Left renal pelvis (tissue), 4 donors: ENCODE data around the gene RC3H1. TPM values are rescaled to one million over a fixed set of nuclear protein-coding genes. Genes with fewer than 3 reads are reported as not detected.
"Not testable (repeated sequence)": the region's sequence is repeated elsewhere in the genome, so short reads cannot be mapped to it uniquely, and the experiment has no call there.

Experiments
- DNase-seq, 4 donors: peaks; one replicate each; pipeline ENCODE4 v3.0.0-alpha.2; 2013; ENCODE audit warnings: low read depth in 4 of 4, low spot score in 3 of 4
- polyA plus RNA-seq, 4 donors: library from polyadenylated mRNA; unstranded; fragments of 120-200 nt; gene quantifications; one replicate each; pipeline ENCODE4 v1.2.1, GENCODE V29; 2013; ENCODE audit not compliant: insufficient read length in 4 of 4

RC3H1 gene
- polyA plus RNA-seq, 4 donors, result 12.5 to 14.4 (median 13.0) TPM

DNA sequence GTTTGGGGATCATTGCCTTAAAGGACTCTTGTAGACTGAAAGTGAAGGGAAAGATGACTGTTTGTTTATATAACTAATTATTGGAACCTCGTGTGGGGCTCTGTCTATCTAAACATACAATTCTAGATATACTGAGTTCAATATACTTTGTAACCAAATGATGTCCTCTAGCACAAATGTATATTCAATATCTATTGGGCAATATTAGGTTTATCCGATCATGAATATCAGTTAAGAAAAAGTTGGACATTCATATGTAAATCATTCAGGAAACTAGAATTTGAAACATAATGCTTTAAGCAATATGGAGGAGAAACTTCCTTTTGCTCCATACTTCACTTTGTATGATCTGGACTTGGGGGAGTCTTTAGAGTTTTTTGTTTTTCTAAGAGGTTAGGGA lies 8.9 kb upstream of the RC3H1 start:
- DNase-seq, result no peak

DNA sequence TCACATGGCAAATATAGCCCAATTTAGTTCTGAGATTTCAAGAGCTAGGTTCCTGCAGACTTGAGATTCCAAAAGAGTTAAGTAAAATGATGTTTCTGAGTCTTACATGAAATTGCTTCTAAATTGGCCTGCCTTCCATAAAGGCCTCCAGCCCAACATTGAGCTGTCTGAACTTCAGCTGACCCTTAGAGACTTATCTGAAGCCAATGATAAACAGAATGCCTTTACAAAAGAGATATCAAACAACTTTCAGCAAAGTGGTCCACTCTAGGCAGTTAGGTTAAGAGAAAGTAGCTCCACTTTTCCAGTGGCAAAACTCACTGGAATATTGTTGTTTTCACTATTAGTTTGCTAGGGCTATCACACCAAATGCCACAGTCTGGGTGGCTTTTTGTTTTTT lies 6.3 kb upstream of the RC3H1 start:
- no peak for DNase-seq

DNA sequence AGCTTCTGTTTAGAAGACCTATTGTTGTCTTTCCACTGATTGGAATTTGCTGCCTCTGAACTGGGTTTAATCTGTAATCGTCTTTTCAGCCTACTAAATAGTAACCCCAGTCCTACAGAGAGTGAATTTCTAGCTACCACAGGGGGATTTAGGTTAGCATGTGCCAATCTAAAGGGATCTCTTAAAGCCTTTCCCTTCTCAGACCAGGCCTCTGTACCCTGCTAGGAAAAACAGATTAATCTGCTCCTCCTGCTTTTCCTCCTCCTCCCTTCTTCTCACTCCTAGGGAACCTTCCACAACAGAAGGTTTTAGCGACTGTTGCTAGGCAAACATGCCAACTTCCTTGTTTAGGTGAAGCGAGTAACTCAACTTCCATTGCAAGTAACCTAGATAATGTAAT lies 1.3 kb upstream of the RC3H1 start:
- peak in 2 of 4 donors; percentile 43 to 62 for DNase-seq

- no peak for DNase-seq
Observed at GRCh38 chr1:174022976-174023277, 770 bp upstream of the RC3H1 start.

DNA sequence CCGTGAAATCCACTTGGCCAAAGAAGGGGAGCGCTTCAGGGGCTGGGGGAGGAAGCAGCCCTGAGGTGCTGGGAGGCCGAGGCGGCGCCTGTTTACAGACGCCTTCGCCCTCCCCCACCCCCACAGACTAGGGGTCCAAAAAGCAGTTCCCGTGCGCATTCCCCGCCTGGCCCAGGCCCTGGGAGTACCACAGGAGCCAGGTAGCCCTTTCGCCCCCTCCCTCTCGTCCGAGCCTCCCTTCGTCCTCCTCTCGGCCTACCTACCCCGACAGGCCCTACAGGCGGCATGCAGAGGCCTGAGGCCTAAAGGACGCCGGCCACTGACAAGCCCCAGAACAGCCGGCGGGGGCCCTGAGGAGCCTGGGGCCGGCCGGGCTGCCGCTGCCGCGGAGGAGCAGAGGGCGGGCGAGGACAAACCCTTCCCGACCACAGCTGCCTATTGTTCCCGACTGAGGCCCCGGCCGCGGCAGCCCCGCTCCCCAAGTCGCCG lies 522 bp downstream of the RC3H1 start:
- peak in 1 of 4 donors; percentile 52 for DNase-seq

GRCh38 chr1:174018565-174018964 lies 3.6 kb downstream of the RC3H1 start:
- no peak for DNase-seq

DNA sequence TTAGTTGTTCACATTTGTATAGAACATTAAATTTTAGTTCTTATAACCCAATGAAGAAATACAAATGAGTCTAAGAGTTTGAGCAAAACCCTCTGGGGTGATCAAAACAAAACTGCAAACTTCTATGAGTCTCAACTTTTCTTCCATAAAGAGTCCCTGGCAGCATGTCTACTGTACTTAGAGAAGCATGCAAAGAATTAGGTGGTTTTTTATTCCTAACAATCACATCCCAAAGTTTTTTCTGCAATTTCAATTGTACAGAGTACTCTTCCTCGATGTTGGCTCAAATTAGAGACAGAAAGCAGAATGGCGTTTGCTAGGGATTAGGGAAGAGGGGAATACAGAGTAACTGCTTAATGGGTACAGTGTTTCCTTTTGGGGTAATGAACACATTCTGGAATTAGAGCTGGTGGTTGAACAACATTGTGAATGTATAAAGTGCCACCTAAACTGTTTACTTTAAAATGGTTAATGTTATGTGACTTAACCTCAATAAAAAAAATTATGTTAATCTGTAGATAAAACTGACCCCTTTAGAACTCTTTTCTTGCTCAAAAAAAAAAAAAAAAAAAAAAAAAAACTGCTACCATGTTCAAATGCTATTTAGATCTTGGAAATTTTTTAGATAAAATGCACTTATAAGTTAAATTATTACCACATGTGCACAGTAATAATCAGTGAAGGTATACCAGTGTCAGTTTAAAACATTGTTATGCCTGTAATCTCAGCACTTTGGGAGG lies 4.8 kb downstream of the RC3H1 start:
- DNase-seq, result no peak

- no peak for DNase-seq
Observed at GRCh38 chr1:174013864-174014418, 8.2 kb downstream of the RC3H1 start.

- DNase-seq, result no peak
Observed at GRCh38 chr1:174008979-174009378, 13.2 kb downstream of the RC3H1 start.

GRCh38 chr1:174008269-174008668 lies 13.9 kb downstream of the RC3H1 start:
- DNase-seq, result no peak

DNA sequence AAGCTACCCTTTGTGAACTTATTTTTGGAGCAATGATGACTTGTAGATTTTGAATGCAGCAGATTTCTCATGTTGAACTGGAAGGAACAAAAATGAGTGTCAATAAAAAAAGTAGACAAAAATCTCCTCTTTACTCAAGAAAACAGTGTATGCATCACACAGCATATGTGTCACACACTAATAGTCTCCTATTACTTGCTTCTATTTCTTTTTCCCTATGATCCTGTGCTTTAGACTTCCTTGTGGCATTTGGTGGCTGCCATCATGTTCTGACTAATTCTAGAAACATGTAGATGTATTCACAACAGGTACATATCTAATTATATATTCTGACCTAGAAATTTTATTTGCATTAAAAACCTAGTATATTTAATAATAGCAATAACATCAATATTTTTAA lies 14.3 kb downstream of the RC3H1 start:
- no peak for DNase-seq

- DNase-seq, result no peak
Observed at GRCh38 chr1:174005032-174005431, 17.1 kb downstream of the RC3H1 start.

DNA sequence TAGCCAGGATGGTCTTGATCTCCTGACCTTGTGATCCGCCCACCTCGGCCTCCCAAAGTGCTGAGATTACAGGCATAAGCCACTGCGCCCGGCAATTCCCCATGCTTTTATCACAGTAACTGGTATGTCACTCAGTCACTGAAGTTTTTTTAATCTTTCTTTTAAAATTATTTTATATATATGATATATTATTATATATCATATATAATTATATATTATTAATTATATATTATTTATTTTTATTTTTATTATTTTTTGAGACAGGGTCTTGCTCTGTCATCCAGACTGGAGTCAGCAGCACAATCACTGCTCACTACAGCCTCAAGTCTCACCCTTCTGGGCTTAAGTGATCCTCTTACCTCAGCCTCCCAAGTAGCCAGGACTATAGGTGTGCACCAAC lies 18.3 kb downstream of the RC3H1 start:
- no peak for DNase-seq

GRCh38 chr1:174001573-174001972 lies 20.6 kb downstream of the RC3H1 start:
- no peak for DNase-seq

DNA sequence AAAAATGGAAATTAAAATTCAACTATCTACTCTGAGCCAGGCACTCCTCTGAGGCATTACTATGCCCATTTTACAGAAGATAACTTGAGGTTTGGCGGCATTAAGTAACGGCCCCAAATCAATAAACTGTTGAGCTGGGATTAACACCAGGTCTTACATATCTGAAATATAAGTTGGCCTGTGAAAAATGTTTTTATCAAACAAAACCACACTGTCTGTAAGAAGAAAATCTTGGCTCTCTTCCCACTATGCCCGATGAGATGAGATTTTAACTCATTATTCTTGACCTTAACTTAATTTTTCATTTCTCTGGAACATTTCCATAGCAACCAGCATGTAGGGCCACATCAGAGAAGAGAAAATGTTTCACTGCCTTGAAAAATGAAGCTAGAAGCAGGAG lies 21.8 kb downstream of the RC3H1 start:
- no peak for DNase-seq

- no peak for DNase-seq
Observed at GRCh38 chr1:173997791-173998190, 24.4 kb downstream of the RC3H1 start.

- no peak for DNase-seq
Observed at GRCh38 chr1:173996995-173997394, 25.2 kb downstream of the RC3H1 start.

DNA sequence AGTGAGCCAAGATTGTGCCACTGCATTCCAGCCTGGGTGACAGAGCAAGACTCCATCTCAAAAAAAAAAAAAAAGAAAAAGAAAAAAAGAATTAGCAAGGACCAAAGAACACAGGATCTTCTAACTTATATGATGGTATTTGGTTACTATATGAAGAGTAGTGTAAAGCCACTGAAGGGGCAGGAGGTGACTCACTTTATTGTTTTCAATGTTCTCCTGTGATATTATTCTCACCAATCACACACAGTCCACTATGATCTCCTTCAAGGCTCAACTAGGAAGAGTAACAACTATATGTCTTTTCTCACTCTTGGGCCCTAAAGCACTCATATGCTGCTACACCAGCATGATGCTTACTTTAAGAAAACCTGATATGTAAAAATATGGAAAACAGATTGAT lies 26.7 kb downstream of the RC3H1 start:
- no peak for DNase-seq

DNA sequence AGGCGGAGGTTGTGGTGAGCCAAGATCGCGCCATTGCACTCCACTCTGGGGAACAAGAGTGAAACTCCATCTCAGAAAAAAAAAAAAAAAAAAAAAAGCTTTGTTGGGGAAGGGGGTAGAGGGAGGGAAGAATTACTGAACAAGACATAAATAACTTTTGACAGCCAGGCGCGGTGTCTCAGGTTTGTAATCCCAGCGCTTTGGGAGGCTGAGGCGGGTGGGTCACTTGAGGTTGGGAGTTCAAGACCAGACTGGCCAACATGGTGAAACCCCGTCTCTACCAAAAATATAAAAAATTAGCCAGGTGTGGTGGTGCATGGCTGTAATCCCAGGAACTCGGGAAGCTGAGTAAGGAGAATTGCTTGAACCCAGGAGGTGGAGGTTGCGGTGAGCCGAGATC lies 28.2 kb downstream of the RC3H1 start:
- not testable (repeated sequence) for DNase-seq

DNA sequence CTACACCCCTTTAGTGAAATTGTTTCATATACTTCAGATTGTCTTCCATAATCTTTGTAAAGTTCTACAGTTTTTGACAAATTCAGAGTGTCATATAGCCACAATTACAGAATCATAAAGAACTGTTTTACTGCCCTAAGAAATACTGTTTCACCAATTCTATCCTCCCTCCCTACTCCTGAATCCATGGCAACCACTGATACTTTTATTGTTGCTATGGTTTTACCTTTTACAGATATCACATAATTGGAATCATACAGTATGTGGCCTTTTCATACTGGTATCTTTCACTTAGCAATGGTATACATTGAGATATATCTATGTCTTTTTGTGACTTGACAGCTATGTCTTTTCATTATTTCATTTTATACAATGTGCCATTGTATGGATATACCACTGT lies 34.1 kb downstream of the RC3H1 start:
- DNase-seq, result no peak

DNA sequence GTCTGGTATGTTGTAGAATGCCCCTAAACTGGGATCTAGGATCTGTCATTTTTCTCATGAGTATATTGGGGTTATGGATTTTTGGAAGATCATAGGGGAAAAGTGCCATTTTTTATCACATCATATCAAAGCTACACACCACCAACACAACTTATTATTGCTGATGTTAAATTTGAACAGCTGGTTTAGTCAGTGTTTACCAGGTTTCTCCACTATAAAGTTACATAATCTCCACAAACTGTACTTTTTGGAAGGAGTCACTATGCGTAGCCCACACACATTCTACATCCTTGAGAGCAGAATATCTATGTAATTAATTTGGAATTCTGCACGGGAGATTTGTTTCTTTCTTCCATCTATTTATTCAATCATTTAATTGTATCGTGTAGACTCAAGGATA lies 35.2 kb downstream of the RC3H1 start:
- no peak for DNase-seq

DNA sequence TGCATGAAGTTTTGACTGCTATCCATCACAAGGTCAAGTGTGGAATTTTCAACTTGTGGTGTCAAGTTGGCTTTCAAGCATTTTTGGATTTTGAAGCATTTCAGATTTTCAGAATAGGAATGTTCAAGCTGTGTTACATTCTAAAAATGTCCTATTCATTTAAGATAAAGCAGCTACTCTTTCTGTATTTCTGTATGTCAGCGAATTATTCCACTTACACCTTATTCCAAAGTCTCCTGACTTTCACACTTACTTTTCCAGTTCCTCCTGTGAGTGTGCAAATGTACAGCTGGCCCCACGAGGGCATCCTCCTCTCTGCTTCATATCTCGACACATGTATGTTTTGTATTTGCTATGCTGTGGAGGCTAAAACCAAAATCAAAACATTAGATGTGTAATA lies 51.9 kb downstream of the RC3H1 start:
- DNase-seq, result no peak

- DNase-seq, result not testable (repeated sequence)
Observed at GRCh38 chr1:173965896-173966295, 56.3 kb downstream of the RC3H1 start.
